ENCODE measurements around the gene S100A12. TPM values are rescaled to one million over a fixed set of nuclear protein-coding genes. Genes with fewer than 3 reads are reported as not detected.

Gene S100A12
- total RNA-seq, 2 experiments from 2014 or later: not detected

DNA sequence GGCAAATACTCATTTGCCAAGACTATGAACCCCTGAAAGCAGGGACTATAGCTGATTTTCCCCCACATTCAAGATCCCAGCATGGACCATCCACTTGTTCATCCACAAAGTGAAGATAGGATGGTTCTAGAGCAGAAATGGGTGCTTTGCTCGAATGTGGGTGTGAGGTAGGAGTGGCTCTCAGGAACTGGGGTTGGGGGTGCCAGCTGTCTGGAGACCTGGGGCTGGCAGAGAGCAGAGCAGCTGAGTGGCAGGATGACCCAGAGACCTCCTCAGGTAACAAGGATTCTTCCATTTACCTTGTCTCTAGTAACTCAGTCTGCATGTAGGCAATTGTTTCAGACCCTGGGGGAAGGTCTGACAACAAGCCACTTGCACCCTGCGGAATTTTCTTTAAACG lies 11.8 kb downstream of the S100A12 start:
- H3K36me3 Mint-ChIP-seq (ENCODE audit: low read depth): no peaks in the 10 kb centered on the region
- POLR2A ChIA-PET: no interaction called here
- ATAC-seq: no peak

DNA sequence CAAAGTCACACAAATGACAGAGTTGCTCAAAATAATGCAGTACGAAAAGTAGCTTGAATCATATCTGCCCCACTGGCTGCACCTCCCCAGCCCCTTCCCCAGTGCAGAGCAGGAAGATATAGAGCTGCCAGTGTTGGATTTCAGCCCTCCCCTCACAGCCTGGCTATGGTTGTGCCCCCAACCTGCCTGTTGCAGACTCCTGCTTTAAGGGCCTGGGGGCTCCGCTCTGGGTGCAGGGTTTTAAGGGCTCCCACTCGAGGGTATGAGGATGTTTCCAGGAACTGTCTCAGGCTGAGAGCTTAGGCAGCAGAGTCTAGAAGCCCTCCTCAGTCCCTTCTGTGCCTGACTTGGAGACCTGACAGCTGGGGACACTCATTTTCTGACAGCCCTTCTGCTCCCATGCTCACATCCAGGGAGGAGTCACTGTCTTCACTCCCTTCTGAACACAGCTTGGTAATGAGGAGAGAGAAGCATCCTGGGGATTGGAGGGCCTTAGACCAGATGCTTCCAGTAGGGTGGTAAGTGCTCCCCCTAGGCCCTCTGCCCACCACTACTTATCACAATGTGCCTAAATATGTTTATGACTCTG lies 13.1 kb downstream of the S100A12 start:
- no peak overlapping the region for H3K27ac Mint-ChIP-seq
- H3K4me3 Mint-ChIP-seq: no peak overlapping the region
- no peaks in the 10 kb centered on the region for H3K36me3 Mint-ChIP-seq (ENCODE audit: low read depth)
- DNase-seq (no peak), ATAC-seq (no peak)
- POLR2A ChIA-PET: no interaction called here
- peaks cover 8% of the 10 kb centered on the region for H3K4me1 Mint-ChIP-seq (ENCODE audit: low read depth)
- H3K9me3 Mint-ChIP-seq (ENCODE audit: insufficient read depth): no peaks in the 10 kb centered on the region
- peaks cover 7% of the 10 kb centered on the region for H3K27me3 Mint-ChIP-seq (ENCODE audit: low read depth)
- CTCF ChIA-PET: interaction anchor here (0.7 to 1.3 kb wide), 3 partner anchors 10 to 149 kb away, joined by 3 to 5 read pairs (median 3); no protein-coding TSS in a partner anchor

More for the DNA sequence above, 11.8 kb downstream of the S100A12 start:
- Mint-ChIP-seq H3K9me3 (ENCODE audit: insufficient read depth) (no peaks in the 10 kb centered on the region), H3K27me3 (ENCODE audit: low read depth) (peaks cover 7% of the 10 kb centered on the region), H3K4me1 (ENCODE audit: low read depth) (no peaks in the 10 kb centered on the region), H3K27ac (no peak overlapping the region), H3K4me3 (no peak overlapping the region)
- no peak for DNase-seq
- CTCF ChIA-PET: interaction anchor here (0.5 to 2.1 kb wide), 2 partner anchors 8 to 984 kb away, joined by 3 to 6 read pairs; no protein-coding TSS in a partner anchor

DNA sequence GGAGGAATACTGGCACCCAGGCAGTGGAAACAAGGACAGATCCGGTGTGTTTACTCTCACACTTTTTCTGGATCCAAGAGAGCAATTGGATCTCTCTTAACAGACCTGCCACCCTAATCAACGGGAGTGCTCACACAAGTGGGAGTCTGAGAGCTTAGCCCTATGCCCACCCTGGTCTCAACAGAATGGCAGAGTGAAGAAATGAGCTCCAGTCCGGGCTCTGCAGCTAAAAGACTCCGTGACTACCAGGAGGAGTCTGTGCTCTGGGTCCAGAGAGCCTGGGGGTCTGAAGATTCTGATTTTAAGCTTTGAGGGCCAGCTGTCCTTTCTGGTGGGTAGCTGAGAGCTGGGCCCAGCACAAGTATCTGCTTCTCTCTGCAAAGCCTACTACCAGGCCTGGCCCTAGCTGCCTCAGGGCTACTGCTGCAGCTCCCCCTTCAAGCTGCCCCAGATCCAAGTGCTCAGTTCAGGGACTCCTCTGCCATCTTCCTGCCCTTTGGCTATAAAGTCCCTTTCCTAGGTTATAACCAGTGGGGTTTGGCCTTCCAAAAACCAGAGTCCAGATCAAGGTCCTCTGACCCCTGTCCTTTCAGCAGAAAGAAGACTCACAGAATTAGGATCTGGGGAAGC lies 13.8 kb downstream of the S100A12 start:
- Mint-ChIP-seq H3K27ac (no peak overlapping the region), H3K27me3 (ENCODE audit: low read depth) (peaks cover 9% of the 10 kb centered on the region), H3K4me3 (no peak overlapping the region), H3K9me3 (ENCODE audit: insufficient read depth) (no peaks in the 10 kb centered on the region), H3K36me3 (ENCODE audit: low read depth) (no peaks in the 10 kb centered on the region), H3K4me1 (ENCODE audit: low read depth) (peaks cover 11% of the 10 kb centered on the region)
- no peak for DNase-seq
- ChIA-PET CTCF (interaction anchor here (1.0 to 1.3 kb wide), 2 partner anchors 9 to 149 kb away, joined by 3 to 5 read pairs; no protein-coding TSS in a partner anchor), POLR2A (no interaction called here)
- no peak for ATAC-seq

DNA sequence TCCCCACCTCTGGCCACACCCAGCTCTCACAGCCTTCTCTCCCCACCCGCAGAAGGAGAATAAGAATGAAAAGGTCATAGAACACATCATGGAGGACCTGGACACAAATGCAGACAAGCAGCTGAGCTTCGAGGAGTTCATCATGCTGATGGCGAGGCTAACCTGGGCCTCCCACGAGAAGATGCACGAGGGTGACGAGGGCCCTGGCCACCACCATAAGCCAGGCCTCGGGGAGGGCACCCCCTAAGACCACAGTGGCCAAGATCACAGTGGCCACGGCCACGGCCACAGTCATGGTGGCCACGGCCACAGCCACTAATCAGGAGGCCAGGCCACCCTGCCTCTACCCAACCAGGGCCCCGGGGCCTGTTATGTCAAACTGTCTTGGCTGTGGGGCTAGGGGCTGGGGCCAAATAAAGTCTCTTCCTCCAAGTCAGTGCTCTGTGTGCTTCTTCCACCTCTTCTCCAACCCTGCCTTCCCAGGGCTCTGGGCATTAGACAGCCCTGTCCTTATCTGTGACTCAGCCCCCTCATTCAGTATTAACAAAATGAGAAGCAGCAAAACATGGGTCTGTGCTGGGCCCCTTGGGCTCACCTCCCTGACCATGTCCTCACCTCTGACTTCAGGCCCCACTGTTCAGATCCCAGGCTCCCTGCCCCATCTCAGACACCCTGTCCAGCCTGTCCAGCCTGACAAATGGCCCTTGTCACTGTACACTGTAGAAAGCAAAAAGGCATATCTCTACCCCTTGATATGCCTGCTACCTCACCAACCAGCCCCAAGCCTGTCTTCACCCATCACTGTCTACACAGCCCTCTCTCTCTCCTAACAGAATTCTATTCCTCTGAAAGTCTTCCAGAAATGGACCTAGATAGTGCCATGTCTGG lies 14.6 kb downstream of the S100A12 start:
- H3K27ac Mint-ChIP-seq: no peak overlapping the region
- H3K4me3 Mint-ChIP-seq: no peak overlapping the region
- no peaks in the 10 kb centered on the region for H3K36me3 Mint-ChIP-seq (ENCODE audit: low read depth)
- POLR2A ChIA-PET: no interaction called here
- no peak for DNase-seq
- H3K4me1 Mint-ChIP-seq (ENCODE audit: low read depth): peaks cover 11% of the 10 kb centered on the region
- H3K9me3 Mint-ChIP-seq (ENCODE audit: insufficient read depth): no peaks in the 10 kb centered on the region
- no peak for ATAC-seq
- H3K27me3 Mint-ChIP-seq (ENCODE audit: low read depth): peaks cover 15% of the 10 kb centered on the region
- CTCF ChIA-PET: interaction anchor here (0.9 to 1.3 kb wide), 2 partner anchors 8 to 134 kb away, joined by 4 to 5 read pairs; no protein-coding TSS in a partner anchor

DNA sequence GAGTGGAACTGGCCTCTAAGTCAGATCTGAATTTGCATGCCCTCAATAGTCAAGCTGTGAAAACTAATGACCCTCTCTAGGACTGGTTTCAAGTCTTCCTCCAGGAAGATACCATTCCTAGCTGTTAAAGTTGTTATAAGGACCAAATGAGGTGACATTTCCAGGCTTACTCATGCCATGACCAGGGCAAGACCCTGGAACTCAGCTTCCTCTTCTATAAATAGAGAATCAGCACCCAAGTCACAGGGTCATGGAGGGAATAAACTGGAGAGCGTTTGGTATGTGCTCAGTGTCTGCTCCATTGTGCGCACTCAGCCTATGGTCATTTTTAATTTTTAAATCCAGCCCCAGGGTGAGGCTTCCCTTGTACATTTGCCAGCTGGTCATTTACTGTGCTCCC lies 15.2 kb downstream of the S100A12 start:
- ChIA-PET POLR2A (no interaction called here), CTCF (interaction anchor here (0.9 kb wide), 1 partner anchor 135 kb away, joined by 4 read pairs; no protein-coding TSS in a partner anchor)
- Mint-ChIP-seq H3K36me3 (ENCODE audit: low read depth) (no peaks in the 10 kb centered on the region), H3K4me3 (no peak overlapping the region), H3K9me3 (ENCODE audit: insufficient read depth) (no peaks in the 10 kb centered on the region), H3K4me1 (ENCODE audit: low read depth) (peaks cover 11% of the 10 kb centered on the region), H3K27ac (no peak overlapping the region), H3K27me3 (ENCODE audit: low read depth) (peaks cover 15% of the 10 kb centered on the region)
- ATAC-seq (no peak), DNase-seq (no peak)

DNA sequence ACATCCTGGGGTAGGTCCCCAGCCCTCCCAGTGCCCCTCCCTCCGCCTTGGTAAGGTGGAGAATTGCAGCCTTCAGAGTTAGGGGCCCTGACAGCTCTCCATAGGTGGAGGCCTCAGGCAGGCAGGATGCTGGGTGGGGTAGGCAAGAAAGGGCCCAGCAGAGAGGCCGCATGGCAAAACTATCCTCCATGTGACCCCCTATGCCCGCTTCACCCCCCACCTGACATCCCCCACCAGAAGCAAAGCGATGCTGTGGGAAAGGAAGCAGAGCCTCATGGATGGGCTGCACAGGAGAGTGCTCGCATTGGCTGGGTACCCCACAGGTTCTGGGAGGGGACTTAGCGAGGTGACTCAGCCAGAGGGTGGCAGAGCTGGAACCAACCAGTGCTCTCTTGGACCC lies 16.2 kb downstream of the S100A12 start:
- ChIA-PET POLR2A (no interaction called here), CTCF (no interaction called here)
- Mint-ChIP-seq H3K36me3 (ENCODE audit: low read depth) (no peaks in the 10 kb centered on the region), H3K4me3 (no peak overlapping the region), H3K4me1 (ENCODE audit: low read depth) (peaks cover 11% of the 10 kb centered on the region), H3K27me3 (ENCODE audit: low read depth) (peaks cover 15% of the 10 kb centered on the region), H3K9me3 (ENCODE audit: insufficient read depth) (no peaks in the 10 kb centered on the region), H3K27ac (no peak overlapping the region)
- DNase-seq (no peak), ATAC-seq (no peak)

DNA sequence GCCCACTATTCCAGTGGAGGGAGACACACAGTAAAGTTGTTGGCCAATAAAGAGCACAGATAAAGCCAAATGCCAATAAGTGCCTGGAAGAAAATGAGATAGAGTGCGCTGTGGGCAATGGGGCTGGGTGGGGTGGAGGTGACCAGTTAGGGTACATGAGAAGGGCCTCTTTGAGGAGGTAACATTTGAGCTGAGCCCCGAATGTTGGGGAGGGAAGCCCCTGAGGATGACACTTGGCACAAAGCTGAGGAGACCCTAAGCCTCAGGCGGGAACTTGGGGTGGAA lies 16.8 kb downstream of the S100A12 start:
- no peaks in the 10 kb centered on the region for H3K9me3 Mint-ChIP-seq (ENCODE audit: insufficient read depth)
- H3K36me3 Mint-ChIP-seq (ENCODE audit: low read depth): no peaks in the 10 kb centered on the region
- ATAC-seq (no peak), DNase-seq (no peak)
- H3K27me3 Mint-ChIP-seq (ENCODE audit: low read depth): peaks cover 14% of the 10 kb centered on the region
- peaks cover 11% of the 10 kb centered on the region for H3K4me1 Mint-ChIP-seq (ENCODE audit: low read depth)
- POLR2A ChIA-PET: no interaction called here
- CTCF ChIA-PET: interaction anchor here (4.0 kb wide), 1 partner anchor 13 kb away, joined by 19 read pairs; no protein-coding TSS in a partner anchor
- H3K4me3 Mint-ChIP-seq: no peak overlapping the region
- H3K27ac Mint-ChIP-seq: no peak overlapping the region

DNA sequence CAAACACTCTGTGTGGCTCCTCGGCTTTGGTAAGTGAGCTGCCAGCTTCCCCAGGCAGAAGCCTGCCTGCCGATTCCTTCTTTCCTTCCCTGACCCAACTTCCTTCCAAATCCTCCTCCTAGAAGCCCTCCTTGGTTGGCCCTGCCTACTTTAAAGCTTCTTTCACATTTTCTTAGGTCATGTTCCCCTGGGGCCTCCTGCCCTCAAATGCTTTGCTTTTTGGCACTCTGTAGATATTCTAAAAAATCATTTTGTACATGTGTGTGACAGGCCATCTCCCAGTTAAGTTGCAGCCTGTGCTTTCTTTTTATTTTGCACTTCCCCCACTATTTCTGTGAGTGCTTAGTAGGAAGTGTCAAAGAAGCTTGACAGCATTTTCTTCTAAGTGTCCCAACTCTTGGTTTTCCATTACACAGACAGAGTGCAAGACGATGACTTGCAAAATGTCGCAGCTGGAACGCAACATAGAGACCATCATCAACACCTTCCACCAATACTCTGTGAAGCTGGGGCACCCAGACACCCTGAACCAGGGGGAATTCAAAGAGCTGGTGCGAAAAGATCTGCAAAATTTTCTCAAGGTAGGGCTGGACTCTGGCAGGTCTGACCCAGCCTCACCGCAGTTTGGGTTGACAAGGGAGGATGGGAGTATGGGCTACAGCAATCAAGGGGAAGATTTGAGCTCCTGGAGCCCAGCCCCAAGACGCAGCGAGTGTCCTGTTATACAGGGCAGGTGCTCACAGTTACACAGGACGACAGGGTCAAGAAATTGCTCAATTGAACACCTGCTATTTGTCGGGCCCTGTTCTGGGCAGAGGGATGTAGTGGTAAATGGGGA lies 17.3 kb downstream of the S100A12 start, which contains the start of gene S100A9:
TSS of gene S100A9 (plus strand) at position 2 of the 838 bp plus-strand sequence. CDS start at position 432, 430 bp downstream.
- peaks cover 11% of the 10 kb centered on the region for H3K4me1 Mint-ChIP-seq (ENCODE audit: low read depth)
- POLR2A ChIA-PET: no interaction called here
- CTCF ChIA-PET: interaction anchor here (0.8 to 7.4 kb wide), 4 partner anchors 12 to 136 kb away, joined by 3 to 140 read pairs (median 12); no protein-coding TSS in a partner anchor
- H3K27me3 Mint-ChIP-seq (ENCODE audit: low read depth): peaks cover 11% of the 10 kb centered on the region
- ATAC-seq (no peak), DNase-seq (no peak)
- no peaks in the 10 kb centered on the region for H3K9me3 Mint-ChIP-seq (ENCODE audit: insufficient read depth)
- H3K36me3 Mint-ChIP-seq (ENCODE audit: low read depth): no peaks in the 10 kb centered on the region
- H3K27ac Mint-ChIP-seq: peak within 1 kb of the TSS; percentile 54
- H3K4me3 Mint-ChIP-seq: no peak within 1 kb of the TSS

DNA sequence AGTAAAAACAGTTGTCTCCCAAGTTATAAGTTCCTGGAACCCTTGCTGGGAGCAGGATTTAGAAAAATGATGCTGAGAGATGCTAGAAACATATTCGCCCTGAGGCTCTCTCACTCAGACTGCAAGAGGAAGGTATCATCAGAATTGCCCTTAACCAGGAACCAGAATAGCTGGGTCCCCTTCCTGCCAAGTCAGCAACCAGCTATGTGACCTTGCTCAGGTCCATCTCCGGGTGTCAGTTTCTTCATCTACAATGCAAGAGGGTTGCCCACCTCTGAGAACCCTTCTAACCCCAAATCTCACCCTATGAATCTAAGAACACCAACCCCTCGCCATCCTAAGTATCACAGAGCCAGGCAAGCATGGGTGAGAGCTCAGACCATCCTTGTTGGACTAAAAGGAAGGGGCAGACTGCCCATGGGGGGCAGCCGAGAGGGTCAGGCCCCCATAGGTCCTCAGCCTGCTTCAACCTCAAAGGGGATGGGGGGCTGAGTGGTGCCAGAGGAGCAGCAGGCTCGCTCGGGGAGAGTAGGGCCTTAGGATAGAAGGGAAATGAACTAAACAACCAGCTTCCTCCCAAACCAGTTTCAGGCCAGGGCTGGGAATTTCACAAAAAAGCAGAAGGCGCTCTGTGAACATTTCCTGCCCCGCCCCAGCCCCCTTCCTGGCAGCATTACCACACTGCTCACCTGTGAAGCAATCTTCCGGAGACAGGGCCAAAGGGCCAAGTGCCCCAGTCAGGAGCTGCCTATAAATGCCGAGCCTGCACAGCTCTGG lies 18.2 kb downstream of the S100A12 start:
- ATAC-seq: no peak
- DNase-seq: no peak
- POLR2A ChIA-PET: no interaction called here
- Mint-ChIP-seq H3K27me3 (ENCODE audit: low read depth) (peaks cover 10% of the 10 kb centered on the region), H3K4me1 (ENCODE audit: low read depth) (peaks cover 11% of the 10 kb centered on the region), H3K9me3 (ENCODE audit: insufficient read depth) (no peaks in the 10 kb centered on the region), H3K4me3 (no peak overlapping the region), H3K36me3 (ENCODE audit: low read depth) (no peaks in the 10 kb centered on the region), H3K27ac (no peak overlapping the region)
- CTCF ChIA-PET: interaction anchor here (0.8 to 7.4 kb wide), 5 partner anchors 11 to 137 kb away, joined by 3 to 140 read pairs (median 6); no protein-coding TSS in a partner anchor

DNA sequence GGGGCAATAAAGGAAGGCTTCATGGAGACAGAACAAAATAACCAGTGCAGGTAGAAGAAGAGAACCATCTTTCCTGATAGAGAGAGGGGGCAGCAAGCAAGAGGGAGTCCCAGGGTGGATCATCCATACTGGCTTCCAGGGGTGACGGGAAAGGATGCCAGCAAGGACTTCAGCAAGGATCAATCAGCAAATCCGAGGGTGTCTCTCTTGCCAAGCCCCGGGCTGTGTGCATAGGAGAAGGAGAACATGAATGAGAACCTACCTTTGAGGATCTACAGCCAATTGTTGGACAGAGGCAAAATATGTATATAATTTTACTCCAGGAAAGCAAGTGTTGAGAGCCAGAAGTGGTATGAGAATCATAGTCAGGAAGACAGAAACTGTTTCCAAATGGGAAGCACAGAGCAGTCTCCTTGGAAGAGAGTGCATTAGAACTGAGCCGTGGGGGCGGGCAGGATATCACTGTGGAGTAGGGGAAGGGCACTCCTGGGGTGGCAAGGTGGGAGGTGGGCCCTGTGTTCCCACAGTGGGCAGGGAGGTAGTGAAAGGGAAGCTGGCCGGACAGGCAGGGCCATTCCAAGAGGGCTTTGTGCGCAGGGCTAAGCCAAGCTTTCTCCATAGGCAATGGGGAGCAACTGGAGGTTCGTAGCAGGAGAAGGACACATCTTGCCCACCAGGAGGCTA lies 18.9 kb downstream of the S100A12 start:
- no peaks in the 10 kb centered on the region for H3K36me3 Mint-ChIP-seq (ENCODE audit: low read depth)
- POLR2A ChIA-PET: no interaction called here
- CTCF ChIA-PET: interaction anchor here (0.9 to 7.4 kb wide), 12 partner anchors 11 to 247 kb away, joined by 3 to 140 read pairs (median 6); no protein-coding TSS in a partner anchor
- ATAC-seq (no peak), DNase-seq (no peak)
- H3K4me1 Mint-ChIP-seq (ENCODE audit: low read depth): peaks cover 11% of the 10 kb centered on the region
- H3K4me3 Mint-ChIP-seq: no peak overlapping the region
- H3K27me3 Mint-ChIP-seq (ENCODE audit: low read depth): peaks cover 10% of the 10 kb centered on the region
- H3K9me3 Mint-ChIP-seq (ENCODE audit: insufficient read depth): no peaks in the 10 kb centered on the region
- H3K27ac Mint-ChIP-seq: no peak overlapping the region

All from activated CD8-positive, alpha-beta T cell treated with anti-CD3 and anti-CD28 coated beads, Interleukin-2, amount 10 ng/mL, durations not matched to agents 7 days and 5 days (primary cell).